ENCODE results near the gene DOCK6.

DOCK6 gene

DNA sequence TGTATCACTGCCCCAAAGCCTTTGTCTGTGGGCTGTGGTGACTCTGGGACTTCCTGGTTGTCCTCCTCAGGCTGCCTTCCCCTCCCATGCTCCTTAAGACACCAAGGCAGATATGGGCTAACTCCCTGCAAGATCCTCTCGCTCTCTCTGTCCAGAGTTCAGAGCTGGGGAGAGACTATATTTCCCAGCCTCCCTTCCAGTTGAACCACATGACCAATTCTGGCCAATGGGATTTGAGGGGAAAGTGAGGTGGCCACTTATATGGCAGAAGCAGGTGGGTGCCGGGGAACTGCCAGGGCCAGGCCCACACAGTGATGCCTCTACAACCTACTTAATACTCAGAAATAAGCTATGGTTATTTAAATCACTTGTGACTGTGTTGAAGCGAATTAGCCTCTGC is 39.1 kb downstream of the DOCK6 start:
- no peak for DNase-seq

DNA sequence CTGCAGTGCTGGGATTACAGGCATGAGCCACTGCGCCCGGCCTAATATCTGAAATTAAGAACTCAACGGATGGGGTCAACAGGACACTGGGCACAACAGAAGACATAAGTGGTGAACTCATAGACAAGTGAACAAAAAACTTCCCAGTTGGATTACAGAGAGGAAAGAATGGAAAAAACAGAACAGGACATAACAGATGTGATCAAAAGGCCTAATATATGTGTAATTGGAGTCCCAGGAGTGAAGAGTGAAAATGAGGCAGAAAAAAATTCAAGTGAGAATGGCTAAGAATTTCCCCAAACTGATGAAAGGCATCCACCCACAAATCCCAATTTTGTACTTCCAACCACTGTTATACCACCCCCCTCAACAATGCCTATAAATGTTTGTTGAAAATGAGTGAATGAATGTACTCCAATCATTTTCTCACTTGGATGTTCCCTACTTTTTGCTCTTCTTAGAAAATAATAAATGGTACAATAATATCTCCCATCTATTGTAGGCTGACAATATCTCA is 41.2 kb downstream of the DOCK6 start:
- no peak for DNase-seq

- DNase-seq: no peak
Observed at GRCh38 chr19:11214387-11214786, 47.9 kb downstream of the DOCK6 start.

DNA sequence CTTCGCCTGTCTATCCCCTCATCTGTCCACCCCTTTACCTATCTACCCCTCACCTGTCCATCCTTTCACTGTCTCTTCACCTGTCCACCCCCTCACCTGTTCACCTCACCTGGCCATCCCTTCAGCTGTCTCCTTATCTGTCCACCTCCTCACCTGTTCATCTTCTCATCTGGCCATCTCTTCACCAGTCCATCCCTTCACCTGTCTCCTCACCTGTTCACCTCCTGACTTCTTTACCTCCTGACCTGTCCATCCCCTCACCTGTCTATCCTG is 51.7 kb downstream of the DOCK6 start:
- no peak for DNase-seq

DNA sequence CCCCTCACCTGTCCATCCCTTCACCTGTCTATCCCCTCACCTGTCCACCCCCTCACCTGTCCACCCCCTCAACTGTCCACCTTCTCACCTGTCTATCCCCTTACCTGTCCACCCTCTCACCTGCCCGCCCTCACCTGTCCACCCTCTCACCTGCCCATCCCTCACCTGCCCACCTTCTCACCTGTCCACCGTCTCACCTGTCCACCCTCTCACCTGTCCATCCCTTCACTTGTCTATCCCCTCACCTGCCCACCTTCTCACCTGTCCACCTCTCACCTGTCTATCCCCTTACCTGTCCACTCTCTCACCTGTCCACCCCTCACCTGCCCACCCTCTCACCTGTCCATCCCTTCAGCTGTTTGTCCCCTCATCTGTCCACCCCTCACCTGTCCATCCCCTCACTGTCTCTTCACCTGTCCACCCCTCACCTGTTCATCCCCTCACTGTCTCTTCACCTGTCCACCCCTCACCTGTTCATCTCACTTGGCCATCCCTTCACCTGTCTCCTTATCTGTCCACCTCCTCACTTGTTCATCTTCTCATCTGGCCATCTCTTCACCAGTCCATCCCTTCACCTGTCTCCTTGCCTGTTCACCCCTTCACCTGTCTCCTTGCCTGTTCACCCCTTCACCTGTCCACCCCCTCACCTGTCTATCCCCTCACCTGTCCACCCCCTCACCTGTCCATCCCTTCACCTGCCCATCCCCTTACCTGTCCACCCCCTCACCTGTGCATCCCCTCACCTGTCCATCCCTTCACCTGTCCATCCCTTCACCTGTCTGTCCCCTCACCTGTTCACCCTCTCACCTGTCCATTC is 52.3 kb downstream of the DOCK6 start:
- DNase-seq: no peak

DNA sequence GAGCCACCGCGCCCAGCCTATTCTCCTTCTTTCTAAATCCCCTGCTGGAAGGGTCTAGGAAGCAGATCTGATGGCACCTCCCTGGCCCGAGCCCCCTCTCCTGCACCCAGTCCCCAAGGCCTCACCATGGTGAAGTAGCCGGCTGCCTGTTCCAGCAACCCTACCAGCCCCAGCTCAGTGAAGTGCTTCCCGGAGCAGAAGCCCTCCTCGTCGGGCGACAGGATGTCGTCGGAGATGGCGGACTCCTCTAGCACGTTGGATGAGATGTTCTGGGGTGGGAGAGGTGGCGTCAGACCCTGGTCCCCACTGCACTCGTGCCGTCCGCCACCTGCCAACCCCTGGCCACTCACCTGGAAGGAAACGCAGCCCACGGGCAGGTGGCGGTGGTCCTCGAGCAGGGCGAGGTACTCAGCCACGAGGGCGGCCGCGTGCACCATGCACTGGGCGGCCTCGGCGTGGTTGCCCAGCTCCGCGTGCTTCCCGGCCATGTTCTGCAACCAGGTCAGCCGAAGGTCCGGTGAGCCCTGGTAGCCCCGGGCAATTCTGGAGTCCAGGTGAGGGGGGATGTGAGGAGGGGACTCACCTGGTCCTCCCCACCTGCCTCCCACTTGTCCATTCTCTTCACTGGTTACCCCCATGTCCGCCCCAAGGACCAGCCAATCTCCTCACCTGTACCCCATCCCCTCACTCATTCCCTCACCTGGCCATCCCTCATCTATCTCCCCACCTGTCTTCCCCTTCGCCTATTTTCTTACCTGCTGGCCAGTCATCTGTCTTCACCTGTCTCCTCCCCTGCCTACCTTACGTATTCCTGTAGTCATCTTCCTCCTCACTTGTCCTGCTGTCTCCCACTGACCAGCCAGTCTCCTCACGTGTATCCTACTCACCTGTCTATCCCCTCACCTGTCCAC is 53.5 kb downstream of the DOCK6 start:
- no peak for DNase-seq

DNA sequence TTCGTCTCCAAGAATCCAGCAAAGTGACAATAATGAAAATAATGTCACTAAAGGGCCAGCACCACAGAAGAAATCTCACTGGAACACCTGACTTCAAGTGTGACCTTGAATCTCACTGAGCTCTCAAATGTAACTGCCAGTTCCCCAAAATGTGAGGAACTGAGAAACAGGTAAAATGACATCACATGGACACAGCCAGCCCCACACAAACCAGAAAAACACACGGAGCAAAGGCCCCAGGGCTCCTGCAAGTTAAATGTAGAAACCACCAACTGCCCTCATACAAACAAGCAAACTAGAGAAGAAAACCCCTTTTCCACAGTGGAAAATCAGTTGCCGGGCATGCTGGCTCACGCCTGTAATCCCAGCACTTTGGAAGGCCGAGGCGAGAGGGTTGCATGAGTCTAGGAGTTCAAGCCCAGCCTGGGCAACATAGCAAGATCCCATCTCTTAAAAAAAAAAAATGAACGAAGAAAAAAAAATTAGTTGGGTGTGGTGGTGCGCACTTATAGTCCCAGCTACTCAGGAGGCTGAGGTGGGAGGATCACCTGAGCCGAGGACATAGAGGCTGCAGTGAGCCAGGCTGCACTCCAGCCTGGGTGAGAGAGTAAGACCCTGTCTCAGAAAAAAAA is 56.3 kb downstream of the DOCK6 start:
- DNase-seq: no peak

DNA sequence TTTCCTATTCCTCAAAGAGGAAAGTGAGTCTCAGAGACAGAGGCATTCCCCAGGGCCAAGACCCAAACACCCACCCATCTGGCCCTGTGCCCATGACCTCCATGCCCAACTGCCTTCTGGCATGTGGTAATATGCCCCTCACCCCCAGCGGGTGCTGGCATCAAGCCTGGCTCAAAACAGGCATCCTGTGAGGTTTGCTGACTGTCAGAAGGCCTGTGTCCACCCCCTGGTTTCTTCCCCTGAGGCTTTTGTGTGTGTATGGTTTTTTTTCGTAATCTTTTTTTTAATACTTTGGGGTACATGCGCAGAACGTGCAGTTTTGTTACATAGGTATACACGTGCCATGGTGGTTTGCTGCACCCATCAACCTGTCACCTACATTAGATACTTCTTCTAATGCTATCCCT is 57.4 kb downstream of the DOCK6 start:
- DNase-seq: no peak

- DNase-seq: no peak
Observed at GRCh38 chr19:11204076-11204602, 58.2 kb downstream of the DOCK6 start.

DNA sequence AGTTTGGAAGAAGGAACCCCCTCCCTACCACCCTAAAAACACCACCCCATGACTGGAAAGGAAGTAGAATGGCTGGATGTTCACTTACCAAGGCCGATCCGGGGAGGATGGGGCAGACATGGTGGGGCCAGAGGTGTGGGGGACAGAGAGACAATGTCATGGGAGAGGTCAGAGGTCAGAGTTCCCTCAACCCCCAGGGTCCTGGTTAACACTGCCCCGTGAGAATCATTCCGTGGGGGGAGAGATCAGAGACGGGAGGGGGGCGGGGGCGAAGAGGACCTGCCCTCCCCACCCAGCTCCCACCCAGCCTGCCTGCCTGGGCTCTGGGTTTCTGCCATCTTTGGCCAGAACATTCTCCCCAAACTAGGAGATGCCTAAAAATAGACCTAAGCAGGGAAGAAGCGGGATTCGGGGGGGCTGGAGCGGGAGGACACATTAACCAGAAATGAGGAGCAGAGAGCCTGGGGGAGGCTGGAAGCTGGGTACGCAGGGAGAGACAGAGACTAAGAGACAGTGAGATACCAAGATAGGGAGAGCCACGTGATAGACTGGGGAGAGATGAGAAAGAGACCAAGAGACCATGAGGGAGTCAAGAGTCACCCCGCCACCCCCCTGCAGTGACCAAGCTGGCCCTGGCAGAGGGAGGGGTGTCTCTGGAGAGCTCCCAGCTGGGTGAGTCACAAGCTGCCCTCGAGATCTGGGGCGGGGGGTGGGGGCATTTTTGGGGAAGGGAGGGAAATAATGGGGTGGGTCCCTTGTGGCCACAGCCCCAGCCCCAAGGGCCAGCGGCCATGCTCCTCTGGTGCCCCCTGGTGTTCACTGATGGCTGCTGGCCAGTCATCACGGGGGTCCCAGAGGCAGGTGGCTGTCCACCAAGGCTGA is 58.9 kb downstream of the DOCK6 start:
- peak; percentile 45 to 48 for DNase-seq

- DNase-seq: no peak
Observed at GRCh38 chr19:11202488-11203193, 59.7 kb downstream of the DOCK6 start.

DNA sequence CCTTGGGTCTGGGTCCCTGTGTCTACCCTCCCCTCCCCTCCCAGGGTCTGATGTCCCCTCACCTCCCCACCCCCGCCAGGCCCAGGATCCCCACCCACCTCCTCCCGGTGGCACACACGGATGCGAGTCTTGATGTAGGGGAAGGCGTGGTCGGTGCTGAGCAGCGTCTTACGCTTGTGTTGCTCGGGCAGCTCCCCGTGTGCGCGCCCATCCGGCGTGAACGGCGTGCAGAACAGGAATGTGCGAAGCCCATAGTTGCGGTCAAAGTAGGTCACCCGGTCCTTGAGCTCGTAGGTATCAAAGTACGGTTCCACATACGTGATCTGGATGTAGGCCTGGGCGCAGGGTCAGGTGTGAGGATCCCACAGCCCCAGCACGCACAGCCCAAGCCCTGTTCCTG is 60.5 kb downstream of the DOCK6 start:
- no peak for DNase-seq

DNA sequence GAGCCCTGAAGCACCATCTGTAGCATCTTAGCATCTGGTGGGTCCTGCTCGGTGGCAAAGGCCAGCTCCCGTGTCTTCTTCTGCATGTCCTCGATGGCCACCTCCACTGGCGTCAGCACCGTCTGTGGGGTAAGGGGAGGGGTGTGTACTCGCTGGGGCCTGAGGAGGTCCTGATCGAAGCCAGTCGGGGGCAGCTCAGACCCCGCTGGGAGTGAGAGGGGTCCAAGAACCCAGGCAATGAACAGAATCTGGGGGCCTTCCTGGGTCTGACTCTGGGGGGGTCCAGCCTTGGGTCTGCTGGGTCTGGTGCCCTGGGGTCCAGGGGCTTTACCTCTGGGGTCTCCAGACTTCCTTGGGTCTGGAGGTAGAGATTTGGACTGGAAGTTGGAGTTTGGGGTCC is 61.4 kb downstream of the DOCK6 start:
- no peak for DNase-seq

DNA sequence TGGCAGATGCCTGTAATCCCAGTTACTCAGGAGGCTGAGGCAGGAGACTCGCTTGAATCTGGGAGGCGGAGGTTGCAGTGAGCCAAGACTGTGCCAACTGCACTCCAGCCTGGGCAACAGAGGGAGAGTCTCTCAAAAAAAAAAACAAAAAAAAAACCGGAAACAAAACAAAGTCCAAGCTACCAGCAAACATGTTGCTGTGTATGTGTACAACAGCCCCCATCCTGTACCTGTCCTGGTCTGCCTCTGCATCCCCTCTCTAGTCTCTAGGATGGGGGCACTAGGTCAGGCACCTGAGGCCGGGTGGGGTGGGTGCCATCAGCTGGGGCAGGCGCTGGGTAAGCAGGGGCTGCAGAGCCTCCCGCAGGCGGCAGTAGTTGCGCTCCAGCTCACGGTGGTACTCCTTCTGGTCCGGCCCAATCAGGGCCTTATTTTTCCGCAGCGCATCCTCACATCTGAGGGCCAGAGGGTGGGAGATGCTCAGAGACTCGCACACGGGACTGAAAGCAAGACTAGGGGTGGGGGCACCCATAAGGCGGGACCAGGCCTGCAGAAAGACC is 62.2 kb downstream of the DOCK6 start:
- no peak for DNase-seq

DNA sequence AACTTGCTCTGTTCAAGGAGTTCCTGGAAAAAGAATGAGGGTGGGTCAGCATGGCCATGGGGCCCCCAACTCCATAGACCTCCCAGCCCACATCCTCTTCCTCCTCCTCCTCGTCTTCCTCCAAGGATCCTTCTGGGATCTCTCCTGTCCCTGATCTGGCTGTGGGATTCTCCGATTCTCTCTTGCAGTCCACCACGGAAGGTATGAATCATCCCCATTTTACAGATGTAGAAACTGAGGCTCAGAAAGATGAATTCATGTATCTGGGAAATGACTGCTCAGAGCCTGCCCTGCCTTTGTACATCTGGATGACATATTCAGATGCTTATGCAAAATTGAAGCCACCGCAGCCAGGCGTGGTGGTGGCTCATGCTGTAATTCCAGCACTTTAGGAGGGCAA is 62.8 kb downstream of the DOCK6 start:
- no peak for DNase-seq

DNA sequence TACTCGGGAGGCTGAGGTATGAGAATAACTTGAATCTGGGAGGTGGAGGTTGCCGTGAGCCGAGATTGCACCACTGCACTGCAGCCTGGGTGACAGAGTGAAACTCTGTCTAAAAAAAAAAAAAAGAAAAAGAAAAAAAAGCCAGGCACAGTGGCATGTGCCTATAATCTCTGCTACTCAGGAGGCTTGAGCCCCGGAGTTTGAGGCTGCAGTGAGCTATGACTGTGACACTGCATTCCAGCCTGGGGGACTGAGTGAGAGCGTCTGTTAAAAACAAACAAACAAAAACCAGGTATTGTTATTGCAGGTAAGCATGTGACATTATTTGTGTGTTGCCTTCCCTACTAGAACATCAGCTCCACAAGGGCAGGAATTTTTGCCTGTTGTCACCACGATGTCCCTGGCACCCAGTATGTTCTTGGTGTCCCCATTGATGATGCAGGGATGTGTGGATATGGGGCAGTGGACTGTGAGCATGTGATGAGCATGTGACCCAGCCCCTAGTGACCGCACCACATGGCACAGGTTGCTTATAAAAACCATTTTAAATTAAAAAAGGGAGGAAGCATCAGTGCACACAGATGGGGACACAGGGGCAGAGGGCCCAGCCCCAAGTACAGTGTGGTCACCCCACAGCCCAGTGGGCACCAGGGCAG is 63.4 kb downstream of the DOCK6 start:
- no peak for DNase-seq

- DNase-seq: no peak
Observed at GRCh38 chr19:11198175-11198534, 64.2 kb downstream of the DOCK6 start.

GRCh38 chr19:11197291-11198174 is 64.8 kb downstream of the DOCK6 start, which contains the start of gene KANK2:
KANK2 (minus strand) TSS chr19:11197545; CDS start chr19:11194511, 3,034 bp downstream.
- peak; percentile 79 to 80 for DNase-seq

All from activated CD4-positive, alpha-beta T cell treated with anti-CD3 and anti-CD28 coated beads, Interleukin-2, amount 50 U/mL, for 48 hours (primary cell).